GM23248 (cell line): ENCODE results near the gene SEMA4D.

Experiments
- EZH2 ChIP-seq: fragments of 200-600 bp; sonication (generic); IDR thresholded peaks from 2 replicates; pipeline ENCODE4 v1.6.1; 2018; ENCODE audit warnings: antibody characterized with exemption, mild to moderate bottlenecking; ENCODE audit not compliant: insufficient read depth, poor library complexity, severe bottlenecking
- EZH2phosphoT487 ChIP-seq: fragments of 200-600 bp; sonication (generic); IDR thresholded peaks from 2 replicates; pipeline ENCODE4 v1.6.1; 2018; ENCODE audit warnings: antibody characterized with exemption, moderate library complexity, mild to moderate bottlenecking, low read depth; ENCODE audit not compliant: insufficient read depth

GRCh38 chr9:89428222-89428761, 69.6 kb downstream of the SEMA4D start:
- no peak for TF ChIP-seq EZH2
- no peak for TF ChIP-seq EZH2phosphoT487
